GM21526 (cell line): ENCODE measurements around the gene ZNF281.

Experiments used
- ATAC-seq: cut with Tn5 transposase; IDR thresholded peaks from one replicate; pipeline ENCODE4 v1.9.1; 2021; ENCODE audit warnings: moderate library complexity; ENCODE audit not compliant: unreplicated experiment, low FRiP score

Gene ZNF281

GRCh38 chr1:200399860-200400259 is 10.0 kb downstream of the ZNF281 start:
- no peak for ATAC-seq

GRCh38 chr1:200398373-200398772 is 11.5 kb downstream of the ZNF281 start:
- ATAC-seq = no peak

- no peak for ATAC-seq
Measured at GRCh38 chr1:200392625-200393185, 17.1 kb downstream of the ZNF281 start.

GRCh38 chr1:200391747-200392146 is 18.1 kb downstream of the ZNF281 start:
- ATAC-seq = no peak

GRCh38 chr1:200388791-200389190 is 21.0 kb downstream of the ZNF281 start:
- no peak for ATAC-seq

- ATAC-seq = no peak
Measured at GRCh38 chr1:200386416-200386815, 23.4 kb downstream of the ZNF281 start.

- no peak for ATAC-seq
Measured at GRCh38 chr1:200384818-200385390, 24.9 kb downstream of the ZNF281 start.

GRCh38 chr1:200381256-200381984 is 28.4 kb downstream of the ZNF281 start:
- ATAC-seq = no peak

GRCh38 chr1:200380589-200381021 is 29.2 kb downstream of the ZNF281 start:
- no peak for ATAC-seq

- no peak for ATAC-seq
Measured at GRCh38 chr1:200379940-200380588, 29.8 kb downstream of the ZNF281 start.

- ATAC-seq = no peak
Measured at GRCh38 chr1:200379432-200379757, 30.4 kb downstream of the ZNF281 start.

- ATAC-seq = no peak
Measured at GRCh38 chr1:200378096-200378495, 31.7 kb downstream of the ZNF281 start.

- ATAC-seq = no peak
Measured at GRCh38 chr1:200376528-200376927, 33.3 kb downstream of the ZNF281 start.

- no peak for ATAC-seq
Measured at GRCh38 chr1:200374569-200375295, 35.1 kb downstream of the ZNF281 start.

- ATAC-seq = no peak
Measured at GRCh38 chr1:200373811-200374231, 36.0 kb downstream of the ZNF281 start.

- ATAC-seq = no peak
Measured at GRCh38 chr1:200372885-200373181, 37.0 kb downstream of the ZNF281 start.

GRCh38 chr1:200372095-200372884 is 37.5 kb downstream of the ZNF281 start:
- no peak for ATAC-seq

- no peak for ATAC-seq
Measured at GRCh38 chr1:200369706-200370105, 40.1 kb downstream of the ZNF281 start.

GRCh38 chr1:200369131-200369530 is 40.7 kb downstream of the ZNF281 start:
- no peak for ATAC-seq

- ATAC-seq = no peak
Measured at GRCh38 chr1:200368556-200368955, 41.3 kb downstream of the ZNF281 start.
